Testis (tissue), 2 donors: ENCODE measurements around the gene FILIP1L.

Experiments
- POLR2A ChIP-seq: fragments of 450-650 bp; IDR thresholded peaks from one replicate; pipeline ENCODE4 v1.6.1; 2017; ENCODE audit warnings: antibody characterized with exemption, mild to moderate bottlenecking, moderate library complexity
- TF ChIP-seq, protein P1 (sequence below), 3 experiments: fragments of 450-650 bp in 2 of 3; fragments of 200-600 bp in 1 of 3; sonication (generic) in 1 of 3; IDR thresholded peaks; one replicate each; pipeline ENCODE4 v1.5.1; 2016 to 2019; ENCODE audit warnings: antibody characterized with exemption in 3 of 3, mild to moderate bottlenecking in 2 of 3, moderate library complexity in 1 of 3

DNA sequence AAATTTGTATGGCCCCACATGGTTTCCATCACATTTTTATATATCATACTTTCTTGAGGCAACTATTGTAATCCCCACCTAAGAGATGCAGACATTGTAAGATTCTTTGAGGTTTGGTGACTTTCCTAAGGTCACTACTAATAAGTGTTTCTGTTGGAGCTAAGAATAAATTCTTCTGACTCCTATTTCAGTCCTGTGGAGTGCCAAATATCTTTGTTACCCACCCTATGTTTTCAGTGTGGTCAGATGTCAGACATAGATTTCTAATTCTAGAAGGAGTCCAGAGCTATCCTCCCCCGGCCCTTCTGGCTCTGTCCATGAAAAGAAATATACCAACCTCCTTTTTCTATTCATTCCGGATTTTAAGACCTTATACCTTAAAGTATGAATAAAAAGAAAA lies 46.2 kb upstream of the FILIP1L start:
- TF ChIP-seq POLR2A: no peak
- TF ChIP-seq, protein P1, sequence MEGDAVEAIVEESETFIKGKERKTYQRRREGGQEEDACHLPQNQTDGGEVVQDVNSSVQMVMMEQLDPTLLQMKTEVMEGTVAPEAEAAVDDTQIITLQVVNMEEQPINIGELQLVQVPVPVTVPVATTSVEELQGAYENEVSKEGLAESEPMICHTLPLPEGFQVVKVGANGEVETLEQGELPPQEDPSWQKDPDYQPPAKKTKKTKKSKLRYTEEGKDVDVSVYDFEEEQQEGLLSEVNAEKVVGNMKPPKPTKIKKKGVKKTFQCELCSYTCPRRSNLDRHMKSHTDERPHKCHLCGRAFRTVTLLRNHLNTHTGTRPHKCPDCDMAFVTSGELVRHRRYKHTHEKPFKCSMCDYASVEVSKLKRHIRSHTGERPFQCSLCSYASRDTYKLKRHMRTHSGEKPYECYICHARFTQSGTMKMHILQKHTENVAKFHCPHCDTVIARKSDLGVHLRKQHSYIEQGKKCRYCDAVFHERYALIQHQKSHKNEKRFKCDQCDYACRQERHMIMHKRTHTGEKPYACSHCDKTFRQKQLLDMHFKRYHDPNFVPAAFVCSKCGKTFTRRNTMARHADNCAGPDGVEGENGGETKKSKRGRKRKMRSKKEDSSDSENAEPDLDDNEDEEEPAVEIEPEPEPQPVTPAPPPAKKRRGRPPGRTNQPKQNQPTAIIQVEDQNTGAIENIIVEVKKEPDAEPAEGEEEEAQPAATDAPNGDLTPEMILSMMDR (IDR thresholded peaks at IDR 0.05): no peak
